SIG-M5 treated with dmso at 0.1 percent for 504 hours (cell line): Measurements from ENCODE around the gene ASAP2.

Source experiments
- DNase-seq: peaks from one replicate; lab custom pipeline; 2025; ENCODE audit not compliant: unreplicated experiment; lab: John Stamatoyannopoulos, UW

The ASAP2 gene

GRCh38 chr2:9230051-9230802 is 23.6 kb downstream of the ASAP2 start:
- no peak for DNase-seq

GRCh38 chr2:9230881-9231280 is 24.3 kb downstream of the ASAP2 start:
- DNase-seq, result no peak

DNA sequence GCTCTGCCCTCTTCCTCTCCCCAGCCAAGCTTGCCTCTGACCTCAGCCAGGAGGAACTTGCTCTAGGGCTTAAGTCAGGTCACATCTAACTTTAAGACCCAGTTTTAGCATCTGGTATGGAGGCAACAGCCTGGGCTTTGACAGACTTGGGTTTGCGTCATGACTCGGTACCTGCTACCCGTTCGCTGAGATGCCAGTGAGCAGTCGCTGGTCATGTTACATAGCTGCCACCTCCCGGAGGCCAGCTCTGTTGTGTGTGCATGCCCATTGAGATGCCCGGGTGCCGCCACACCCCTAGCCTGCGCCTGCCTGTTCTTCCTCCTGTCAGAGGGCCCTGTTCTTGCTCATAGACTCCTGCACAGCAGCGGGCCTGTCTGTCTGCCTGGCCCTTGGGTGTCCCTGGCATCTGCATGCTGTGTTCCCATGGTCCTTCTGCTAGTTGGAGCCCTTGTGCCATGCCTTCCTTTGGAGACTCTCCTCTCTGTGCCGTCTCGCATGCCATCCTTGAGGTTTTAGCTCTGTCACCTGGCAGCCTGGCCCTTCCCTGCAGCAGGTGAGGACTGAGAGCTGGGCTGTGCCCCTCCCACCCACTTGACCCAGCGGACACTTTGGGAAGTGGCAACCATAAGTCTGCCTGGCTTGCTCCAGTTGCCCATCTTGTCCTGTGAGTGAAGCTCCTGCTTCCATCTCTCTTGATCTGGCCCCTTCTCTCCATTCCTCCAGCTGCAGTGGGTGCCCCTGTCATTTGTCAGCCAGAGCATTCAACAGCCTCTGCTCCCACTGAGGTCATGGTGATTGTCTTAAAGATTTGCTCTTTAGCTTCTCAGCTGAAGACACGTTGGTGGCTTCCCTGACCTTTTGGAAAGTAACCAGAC is 24.9 kb downstream of the ASAP2 start:
- no peak for DNase-seq

- DNase-seq, result no peak
Measured at GRCh38 chr2:9232166-9232479, 25.5 kb downstream of the ASAP2 start.

GRCh38 chr2:9232886-9233285 is 26.3 kb downstream of the ASAP2 start:
- DNase-seq, result no peak

DNA sequence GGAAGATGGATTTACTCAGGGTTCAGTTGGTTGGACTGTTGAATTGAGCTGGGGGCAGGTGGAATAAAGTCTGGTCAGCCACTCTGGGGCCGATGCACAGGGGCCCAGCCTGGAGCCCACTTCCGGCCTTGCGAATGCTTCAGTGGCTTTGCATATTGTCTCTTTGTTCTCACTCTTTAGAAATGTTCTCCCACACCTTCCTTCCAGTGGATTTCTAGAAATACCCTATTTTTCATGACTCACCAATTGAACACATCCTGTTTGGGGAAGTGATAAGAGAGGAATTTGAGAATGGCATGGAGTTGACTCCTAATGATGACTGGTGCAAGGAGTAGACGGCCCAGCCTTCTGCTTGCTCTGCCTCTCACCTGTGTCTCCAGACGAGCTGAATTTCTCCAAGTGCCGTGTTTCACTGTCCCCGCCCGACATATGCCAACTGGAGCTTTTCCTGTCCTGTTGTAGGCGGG is 28.1 kb downstream of the ASAP2 start:
- no peak for DNase-seq

- no peak for DNase-seq
Measured at GRCh38 chr2:9235147-9236044, 28.8 kb downstream of the ASAP2 start.

GRCh38 chr2:9236045-9236344 is 29.4 kb downstream of the ASAP2 start:
- DNase-seq, result no peak

DNA sequence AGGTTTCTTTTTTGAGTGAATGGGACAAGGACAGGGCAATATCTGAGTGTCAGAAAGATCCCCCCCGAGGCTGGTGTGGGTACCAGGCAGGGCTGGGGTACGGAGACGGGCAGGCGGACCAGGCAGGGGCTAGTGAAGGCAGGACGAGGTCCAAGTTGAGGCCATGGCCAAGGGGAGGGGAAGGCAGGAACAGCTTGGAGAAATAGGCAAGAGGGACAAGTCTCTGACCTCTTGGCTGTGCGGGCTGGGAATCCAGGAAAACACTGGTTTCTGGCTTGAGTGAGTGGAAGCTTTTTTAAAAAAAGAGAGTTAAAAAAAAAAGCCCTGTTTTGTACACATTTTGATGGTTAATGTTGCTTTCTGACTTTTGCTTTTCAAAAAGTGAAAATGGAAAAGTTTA is 30.3 kb downstream of the ASAP2 start:
- no peak for DNase-seq

- no peak for DNase-seq
Measured at GRCh38 chr2:9237831-9238230, 31.2 kb downstream of the ASAP2 start.

GRCh38 chr2:9238591-9239326 is 32.1 kb downstream of the ASAP2 start:
- no peak for DNase-seq

DNA sequence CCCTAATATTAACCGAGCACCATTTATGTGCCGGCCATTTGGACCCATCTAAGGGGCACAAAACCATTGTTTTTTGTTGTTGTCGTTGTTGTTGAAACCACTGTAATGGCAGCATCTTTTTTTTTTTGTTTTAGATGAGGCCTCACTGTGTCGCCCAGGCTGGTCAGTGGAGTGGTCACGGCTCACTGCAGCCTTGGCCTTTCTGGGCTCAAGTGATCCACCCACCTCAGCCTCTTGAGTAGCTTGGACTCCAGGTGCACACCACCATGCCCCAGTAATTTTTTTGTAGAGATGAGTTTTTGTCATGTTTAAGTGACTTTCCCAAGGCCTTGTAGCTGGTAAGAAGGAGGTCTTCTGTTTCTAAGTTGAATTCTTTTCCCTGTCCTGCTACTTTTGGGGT is 33.0 kb downstream of the ASAP2 start:
- DNase-seq, result no peak

GRCh38 chr2:9240745-9241144 is 34.1 kb downstream of the ASAP2 start:
- DNase-seq, result no peak

DNA sequence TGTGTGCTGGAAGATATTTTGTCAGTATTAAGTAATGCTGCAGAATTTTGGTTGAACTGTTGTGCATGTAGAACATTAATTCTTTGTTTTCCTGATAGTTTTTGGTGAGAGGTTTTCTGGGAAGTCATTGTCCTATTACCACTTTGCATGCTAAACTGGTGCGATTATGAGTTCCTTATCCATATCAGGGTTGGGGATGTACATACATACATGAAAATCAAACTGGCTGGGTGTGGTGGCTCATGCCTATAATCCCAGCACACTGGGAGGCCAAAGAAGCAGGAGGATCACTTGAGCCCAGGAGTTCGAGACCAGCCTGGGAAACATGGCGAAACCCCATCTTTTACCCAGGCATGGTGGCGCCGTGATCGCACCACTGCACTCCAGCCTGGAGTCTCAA is 34.6 kb downstream of the ASAP2 start:
- no peak for DNase-seq

DNA sequence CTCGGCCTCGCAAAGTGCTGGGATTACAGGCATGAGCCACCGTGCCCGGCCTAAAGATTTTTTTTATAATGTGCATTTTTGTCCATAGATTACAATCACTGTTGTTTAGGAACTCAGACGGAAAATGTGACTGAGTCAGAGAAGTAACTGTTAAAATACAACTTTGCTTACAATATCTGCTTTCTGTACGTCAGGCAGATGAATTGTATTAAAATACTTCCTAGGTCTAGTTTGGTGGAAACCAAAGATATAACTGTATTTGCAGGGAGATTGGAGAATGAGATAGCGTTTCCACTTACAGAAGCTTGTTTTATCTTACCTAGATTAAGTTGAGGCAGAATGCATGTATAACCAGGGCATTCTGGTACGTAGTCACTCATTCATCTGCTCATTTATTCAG is 36.7 kb downstream of the ASAP2 start:
- no peak for DNase-seq

DNA sequence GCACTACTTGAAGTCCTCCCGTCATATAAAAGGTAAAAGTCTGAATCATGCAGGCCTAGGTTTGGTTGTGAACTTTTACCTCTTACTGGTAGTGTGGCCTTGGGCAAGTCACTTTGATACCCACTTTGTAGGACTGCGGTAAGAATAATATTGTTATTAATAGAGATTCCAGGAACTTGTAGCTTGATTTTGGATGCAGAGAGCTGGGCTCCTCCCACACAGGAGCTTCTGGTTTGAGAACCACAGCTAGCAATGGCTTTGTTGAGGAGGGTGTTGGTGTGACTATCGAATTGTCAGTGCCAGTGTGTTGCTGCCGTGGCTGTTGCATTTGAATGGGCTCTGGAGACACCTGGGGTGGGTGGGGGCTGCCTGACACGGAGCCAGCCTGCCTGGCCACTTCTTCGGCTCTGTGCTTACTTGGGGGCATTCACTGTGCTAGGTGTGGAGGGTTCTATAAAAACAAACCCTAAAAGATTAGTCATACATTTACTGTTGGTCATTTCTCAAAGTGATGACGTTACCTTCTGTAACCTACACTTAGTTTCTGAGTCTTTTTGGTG is 38.5 kb downstream of the ASAP2 start:
- DNase-seq, result no peak

- DNase-seq, result no peak
Measured at GRCh38 chr2:9247177-9247576, 40.6 kb downstream of the ASAP2 start.

DNA sequence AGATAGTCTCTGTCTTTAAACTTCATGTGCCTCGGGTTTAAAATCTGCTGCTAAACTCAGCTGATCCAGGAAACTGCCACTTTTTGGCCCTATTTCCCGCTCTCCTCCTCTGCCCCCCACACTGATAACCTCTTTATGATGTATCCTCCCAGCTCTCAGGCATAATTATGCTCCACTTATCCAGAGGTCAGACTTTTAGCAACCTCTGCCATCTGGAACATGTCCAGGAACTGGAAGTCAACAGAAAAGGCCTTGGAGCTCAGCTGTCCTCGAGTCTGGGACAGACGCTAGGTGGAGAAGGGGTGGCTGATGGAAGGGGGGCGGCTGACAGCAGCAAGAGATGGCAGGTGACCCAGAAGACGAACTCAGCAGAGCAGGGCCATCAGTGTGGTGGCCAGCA is 41.2 kb downstream of the ASAP2 start:
- no peak for DNase-seq

DNA sequence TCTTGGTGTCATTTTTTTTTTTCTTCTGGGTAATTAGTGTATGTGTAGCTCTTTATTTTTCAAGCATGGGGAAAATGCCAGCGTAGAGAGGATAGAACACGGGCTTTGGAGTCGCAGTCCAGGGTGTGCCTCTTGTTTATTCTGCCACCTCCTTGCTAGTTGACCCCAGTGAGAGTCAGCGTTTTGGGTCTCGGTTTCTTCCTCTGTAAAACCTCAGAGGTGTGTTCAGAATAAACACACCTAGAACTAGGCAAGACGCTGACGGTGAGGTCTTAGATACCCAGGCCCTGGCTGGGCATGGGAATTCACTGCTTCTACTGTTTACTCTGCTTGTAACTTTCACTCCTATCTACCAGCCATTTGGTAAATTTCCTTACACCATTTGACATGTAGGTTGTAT is 41.8 kb downstream of the ASAP2 start:
- no peak for DNase-seq

- DNase-seq, result no peak
Measured at GRCh38 chr2:9249020-9249800, 42.6 kb downstream of the ASAP2 start.
